Fibroblast of mammary gland (primary cell): ENCODE results near the gene FREY1.

Experiments used
- DNase-seq: peaks from one replicate; pipeline ENCODE4 v3.0.0-alpha.2; 2010; ENCODE audit warnings: low read depth
- H3K4me3 ChIP-seq: 2 replicates; pipeline ENCODE4 v1.5.1; 2011; ENCODE audit warnings: low read depth, mild to moderate bottlenecking, low read length, moderate library complexity; ENCODE audit not compliant: control insufficient read depth
- TF ChIP-seq, protein P1 (sequence below): conservative IDR thresholded peaks from 2 replicates; pipeline ENCODE4 v1.5.1; 2011; ENCODE audit warnings: low read depth, low read length, inconsistent platforms; ENCODE audit not compliant: control insufficient read depth, insufficient read depth

The FREY1 gene

DNA sequence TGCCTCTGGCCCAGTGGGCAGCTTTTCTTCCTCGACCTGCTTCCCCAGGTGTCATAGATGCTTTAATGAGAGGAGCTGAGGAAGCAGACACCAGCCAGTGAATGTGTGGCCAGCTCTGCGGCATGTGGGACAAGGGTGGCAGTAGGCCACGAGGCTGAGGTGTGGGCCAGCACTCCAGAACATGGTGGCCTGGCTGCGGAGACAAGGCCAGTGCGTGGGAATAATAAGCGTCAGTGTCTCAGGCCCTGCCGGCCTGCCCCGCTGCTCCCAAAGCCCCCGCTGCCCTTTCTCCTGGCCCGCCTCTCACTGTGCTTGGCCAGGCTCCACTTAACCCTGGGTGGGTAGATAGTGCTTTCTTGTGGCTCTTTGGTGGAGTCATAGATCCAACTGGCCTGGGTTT lies 19.5 kb downstream of the FREY1 start:
- no peak overlapping the region for H3K4me3 ChIP-seq
- DNase-seq: no peak

GRCh38 chr11:45886816-45887520 lies 20.1 kb downstream of the FREY1 start:
- TF ChIP-seq, protein P1, sequence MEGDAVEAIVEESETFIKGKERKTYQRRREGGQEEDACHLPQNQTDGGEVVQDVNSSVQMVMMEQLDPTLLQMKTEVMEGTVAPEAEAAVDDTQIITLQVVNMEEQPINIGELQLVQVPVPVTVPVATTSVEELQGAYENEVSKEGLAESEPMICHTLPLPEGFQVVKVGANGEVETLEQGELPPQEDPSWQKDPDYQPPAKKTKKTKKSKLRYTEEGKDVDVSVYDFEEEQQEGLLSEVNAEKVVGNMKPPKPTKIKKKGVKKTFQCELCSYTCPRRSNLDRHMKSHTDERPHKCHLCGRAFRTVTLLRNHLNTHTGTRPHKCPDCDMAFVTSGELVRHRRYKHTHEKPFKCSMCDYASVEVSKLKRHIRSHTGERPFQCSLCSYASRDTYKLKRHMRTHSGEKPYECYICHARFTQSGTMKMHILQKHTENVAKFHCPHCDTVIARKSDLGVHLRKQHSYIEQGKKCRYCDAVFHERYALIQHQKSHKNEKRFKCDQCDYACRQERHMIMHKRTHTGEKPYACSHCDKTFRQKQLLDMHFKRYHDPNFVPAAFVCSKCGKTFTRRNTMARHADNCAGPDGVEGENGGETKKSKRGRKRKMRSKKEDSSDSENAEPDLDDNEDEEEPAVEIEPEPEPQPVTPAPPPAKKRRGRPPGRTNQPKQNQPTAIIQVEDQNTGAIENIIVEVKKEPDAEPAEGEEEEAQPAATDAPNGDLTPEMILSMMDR: no peak
- H3K4me3 ChIP-seq: no peak overlapping the region
- no peak for DNase-seq

More for the DNA sequence above, 19.5 kb downstream of the FREY1 start:
- TF ChIP-seq, protein P1: no peak

GRCh38 chr11:45885921-45886721 lies 20.9 kb downstream of the FREY1 start:
- no peak for DNase-seq
- peak overlapping the region; percentile 4 for H3K4me3 ChIP-seq
- TF ChIP-seq, protein P1: no peak

GRCh38 chr11:45885274-45885920 lies 21.7 kb downstream of the FREY1 start, which contains the start of gene MAPK8IP1:
Gene MAPK8IP1 (plus strand): TSS chr11:45885651. CDS start chr11:45885821, 170 bp downstream.
- TF ChIP-seq, protein P1: no peak
- peak within 1 kb of the TSS; percentile 4 for H3K4me3 ChIP-seq
- DNase-seq: peak; percentile 19

DNA sequence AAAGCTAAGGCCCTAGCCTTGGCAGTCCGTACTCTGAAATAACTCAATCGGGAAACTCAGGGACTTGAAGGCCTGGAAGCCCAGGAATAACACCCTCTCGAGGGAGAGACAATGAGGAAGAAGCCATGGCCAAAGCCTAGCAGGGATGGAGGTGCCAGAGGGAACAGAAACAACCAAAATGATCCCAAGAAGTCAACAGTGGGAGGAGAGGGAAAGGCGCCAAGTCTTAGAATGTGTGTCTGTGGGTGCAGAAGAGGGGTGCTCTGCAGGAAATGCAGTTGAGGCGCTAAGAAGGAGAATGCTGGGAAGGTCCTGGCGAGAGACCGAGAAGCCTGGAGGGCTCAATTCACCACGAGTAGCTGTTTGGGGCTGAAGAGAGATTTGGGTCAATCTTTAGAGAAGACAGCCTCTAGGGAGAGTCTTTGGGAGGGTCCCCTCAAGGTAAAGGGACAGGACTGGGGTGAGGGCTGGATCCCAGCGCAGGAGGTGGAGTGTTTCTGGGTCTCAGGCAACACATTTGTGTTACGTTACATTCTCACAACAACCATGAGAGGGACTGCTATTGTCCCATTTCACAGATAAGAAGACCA lies 22.4 kb downstream of the FREY1 start:
- no peak overlapping the region for H3K4me3 ChIP-seq
- TF ChIP-seq, protein P1: no peak
- no peak for DNase-seq

DNA sequence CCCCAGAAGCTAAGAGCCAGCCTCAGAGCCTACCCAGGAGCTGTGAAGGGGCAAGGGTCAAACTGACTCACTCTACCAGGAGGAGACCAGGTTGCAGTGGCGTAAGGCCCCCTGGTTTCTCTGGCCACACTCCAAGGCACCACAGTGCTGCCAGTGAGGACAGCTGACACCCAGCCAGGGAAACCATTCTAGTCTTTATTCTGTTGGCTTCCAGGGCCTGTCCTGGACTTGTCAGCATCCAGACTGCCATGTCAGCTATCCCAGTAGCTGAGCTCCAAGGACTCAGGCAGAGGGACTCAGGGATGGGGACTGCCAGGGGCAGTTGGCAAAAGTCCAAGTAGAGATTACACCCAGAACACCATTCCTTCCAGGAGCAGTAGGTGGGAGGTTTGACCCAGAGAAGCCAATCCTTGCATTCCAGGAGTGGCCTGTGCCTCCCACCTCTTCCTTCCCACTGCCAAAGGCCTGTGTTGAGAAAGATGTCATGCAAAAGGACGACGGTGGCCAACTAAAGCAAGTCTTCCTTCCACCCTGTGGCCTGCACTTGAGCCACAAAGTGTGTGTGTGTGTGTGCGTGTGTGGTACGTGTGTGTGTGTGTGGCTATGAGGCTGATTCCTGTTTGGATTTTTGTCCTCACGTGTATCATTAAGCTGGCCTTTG lies 25.2 kb downstream of the FREY1 start:
- no peak overlapping the region for H3K4me3 ChIP-seq
- TF ChIP-seq, protein P1: no peak
- no peak for DNase-seq
